ENCODE data around the gene INSYN2B. TPM values are rescaled to one million over a fixed set of nuclear protein-coding genes. Genes with fewer than 3 reads are reported as not detected.

The INSYN2B gene
- total RNA-seq, 4 donors from 2014 or later = 2.5 TPM; not detected in 3

- Histone ChIP-seq H3K9me3 (no peaks in the 10 kb centered on the region), H3K36me3 (no peaks in the 10 kb centered on the region), H3K4me1 (no peaks in the 10 kb centered on the region), H3K27ac (no peak overlapping the region), H3K27me3 (no peaks in the 10 kb centered on the region), H3K4me3 (no peak overlapping the region)
- no peak for TF ChIP-seq POLR2A (IDR thresholded peaks at IDR 0.05)
- TF ChIP-seq, protein P1, sequence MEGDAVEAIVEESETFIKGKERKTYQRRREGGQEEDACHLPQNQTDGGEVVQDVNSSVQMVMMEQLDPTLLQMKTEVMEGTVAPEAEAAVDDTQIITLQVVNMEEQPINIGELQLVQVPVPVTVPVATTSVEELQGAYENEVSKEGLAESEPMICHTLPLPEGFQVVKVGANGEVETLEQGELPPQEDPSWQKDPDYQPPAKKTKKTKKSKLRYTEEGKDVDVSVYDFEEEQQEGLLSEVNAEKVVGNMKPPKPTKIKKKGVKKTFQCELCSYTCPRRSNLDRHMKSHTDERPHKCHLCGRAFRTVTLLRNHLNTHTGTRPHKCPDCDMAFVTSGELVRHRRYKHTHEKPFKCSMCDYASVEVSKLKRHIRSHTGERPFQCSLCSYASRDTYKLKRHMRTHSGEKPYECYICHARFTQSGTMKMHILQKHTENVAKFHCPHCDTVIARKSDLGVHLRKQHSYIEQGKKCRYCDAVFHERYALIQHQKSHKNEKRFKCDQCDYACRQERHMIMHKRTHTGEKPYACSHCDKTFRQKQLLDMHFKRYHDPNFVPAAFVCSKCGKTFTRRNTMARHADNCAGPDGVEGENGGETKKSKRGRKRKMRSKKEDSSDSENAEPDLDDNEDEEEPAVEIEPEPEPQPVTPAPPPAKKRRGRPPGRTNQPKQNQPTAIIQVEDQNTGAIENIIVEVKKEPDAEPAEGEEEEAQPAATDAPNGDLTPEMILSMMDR (IDR thresholded peaks at IDR 0.05) = no peak
- DNase-seq = no peak
These were observed 86.7 kb downstream of the INSYN2B start for GRCh38 chr5:169893571-169893970.

DNA sequence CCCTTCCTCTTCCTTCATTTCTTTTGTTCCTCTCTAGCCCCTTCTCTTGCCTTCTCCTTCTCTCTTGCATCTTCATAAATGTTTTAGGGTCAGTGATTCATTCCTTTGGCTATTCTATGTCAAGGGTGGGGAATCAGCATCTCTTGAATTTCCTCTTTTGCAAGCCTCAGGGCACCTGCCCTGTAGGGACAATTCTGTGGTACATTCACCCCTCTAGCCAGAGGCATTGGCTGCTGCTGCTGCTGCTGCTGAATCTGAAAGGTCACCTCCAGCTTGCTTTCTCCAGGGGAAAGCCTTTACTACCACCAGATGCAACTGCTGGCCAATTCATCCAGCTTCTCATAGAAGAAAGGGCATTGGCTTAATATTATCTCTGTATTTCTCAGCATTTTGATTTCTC, 87.3 kb downstream of the INSYN2B start:
- Histone ChIP-seq H3K27ac (no peak overlapping the region), H3K4me1 (no peaks in the 10 kb centered on the region), H3K4me3 (no peak overlapping the region), H3K27me3 (no peaks in the 10 kb centered on the region), H3K36me3 (no peaks in the 10 kb centered on the region), H3K9me3 (no peaks in the 10 kb centered on the region)
- TF ChIP-seq, protein P1 (IDR thresholded peaks at IDR 0.05) = no peak
- TF ChIP-seq POLR2A (IDR thresholded peaks at IDR 0.05) = no peak
- no peak for DNase-seq

GRCh38 chr5:169889572-169889971, 90.7 kb downstream of the INSYN2B start:
- Histone ChIP-seq H3K27me3 (no peaks in the 10 kb centered on the region), H3K4me1 (no peaks in the 10 kb centered on the region), H3K36me3 (no peaks in the 10 kb centered on the region), H3K27ac (no peak overlapping the region), H3K4me3 (no peak overlapping the region), H3K9me3 (no peaks in the 10 kb centered on the region)
- no peak for TF ChIP-seq POLR2A (IDR thresholded peaks at IDR 0.05)
- TF ChIP-seq, protein P1 (IDR thresholded peaks at IDR 0.05) = no peak
- no peak for DNase-seq

DNA sequence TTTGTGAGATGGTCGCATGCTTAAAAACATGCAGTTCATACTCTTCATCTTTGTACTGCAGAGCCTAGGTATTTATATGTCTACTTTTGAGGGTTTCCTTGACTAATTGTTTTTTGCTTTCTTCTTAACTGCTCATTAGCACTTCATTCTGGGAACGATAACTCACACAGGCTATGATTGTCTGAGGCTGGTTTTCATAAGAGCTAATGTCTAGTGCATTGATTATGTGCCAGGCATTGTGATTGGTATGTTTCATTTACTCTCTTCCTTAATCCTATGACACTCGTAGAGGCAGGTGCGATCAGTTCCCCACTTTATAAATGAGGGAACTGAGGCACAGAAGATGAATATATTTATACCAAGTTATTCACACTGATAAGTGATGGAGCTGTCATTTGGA, 93.6 kb downstream of the INSYN2B start:
- H3K36me3 ChIP-seq = no peaks in the 10 kb centered on the region
- no peaks in the 10 kb centered on the region for H3K27me3 ChIP-seq
- no peak overlapping the region for H3K27ac ChIP-seq
- H3K4me1 ChIP-seq = no peaks in the 10 kb centered on the region
- H3K4me3 ChIP-seq = no peak overlapping the region
- no peak for TF ChIP-seq POLR2A (IDR thresholded peaks at IDR 0.05)
- TF ChIP-seq, protein P1 (IDR thresholded peaks at IDR 0.05) = no peak
- DNase-seq = no peak
- H3K9me3 ChIP-seq = no peaks in the 10 kb centered on the region

- no peak for DNase-seq
- TF ChIP-seq, protein P1 (IDR thresholded peaks at IDR 0.05) = no peak
- TF ChIP-seq POLR2A (IDR thresholded peaks at IDR 0.05) = no peak
- no peak overlapping the region for H3K27ac ChIP-seq
These were observed 94.3 kb downstream of the INSYN2B start for GRCh38 chr5:169886033-169886432.

DNA sequence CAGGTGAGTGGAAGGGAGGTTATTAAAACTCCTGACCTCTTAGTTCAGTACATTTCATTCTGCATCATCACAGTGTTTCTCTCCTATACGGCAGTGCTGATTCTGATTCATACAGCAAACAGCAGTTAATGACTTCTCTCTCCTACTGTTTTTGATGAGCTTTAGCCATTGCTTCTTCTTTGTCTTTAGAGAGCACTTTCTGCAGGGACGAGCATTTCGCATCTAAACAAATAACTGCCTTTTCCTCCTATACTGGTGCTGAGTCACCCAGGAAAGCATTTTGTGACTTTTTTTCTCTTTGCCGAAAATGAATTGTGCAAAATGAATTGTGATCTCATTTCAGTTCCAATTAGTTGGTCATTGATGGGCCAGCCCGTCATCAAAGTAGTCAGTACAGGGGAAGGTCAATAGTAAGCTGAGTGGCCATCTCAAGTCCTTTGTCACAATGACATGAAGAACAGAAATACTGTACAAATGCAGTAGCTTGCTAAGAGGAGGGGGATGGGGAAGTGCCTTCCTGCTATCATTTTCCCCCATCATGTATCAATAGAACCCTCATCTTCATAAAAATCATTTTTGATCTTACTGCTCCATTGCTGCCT, 98.5 kb downstream of the INSYN2B start:
- DNase-seq = no peak
- H3K9me3 ChIP-seq = no peaks in the 10 kb centered on the region
- no peaks in the 10 kb centered on the region for H3K27me3 ChIP-seq
- H3K27ac ChIP-seq = no peak overlapping the region
- H3K36me3 ChIP-seq = no peaks in the 10 kb centered on the region
- H3K4me1 ChIP-seq = no peaks in the 10 kb centered on the region
- no peak overlapping the region for H3K4me3 ChIP-seq
- TF ChIP-seq POLR2A (IDR thresholded peaks at IDR 0.05) = no peak
- TF ChIP-seq, protein P1 (IDR thresholded peaks at IDR 0.05) = no peak

More at GRCh38 chr5:169886033-169886432, 94.3 kb downstream of the INSYN2B start:
- H3K36me3 ChIP-seq = no peaks in the 10 kb centered on the region
- no peaks in the 10 kb centered on the region for H3K9me3 ChIP-seq
- H3K4me1 ChIP-seq = no peaks in the 10 kb centered on the region
- H3K4me3 ChIP-seq = no peak overlapping the region
- no peaks in the 10 kb centered on the region for H3K27me3 ChIP-seq
